WERI-Rb-1 (cell line): ENCODE data around the gene SLC28A3.

Experiments
- DNase-seq: peaks from one replicate; pipeline ENCODE4 v3.0.0-alpha.2; 2020
- H3K27ac ChIP-seq: fragments of 250-450 bp; sonication (Bioruptor Pico); 2 replicates; pipeline ENCODE4 v1.5.1; 2020; ENCODE audit warnings: mild to moderate bottlenecking, moderate library complexity
- H3K27me3 ChIP-seq: fragments of 250-450 bp; sonication (Bioruptor Pico); 2 replicates; pipeline ENCODE4 v1.5.1; 2021; ENCODE audit warnings: mild to moderate bottlenecking, low read depth, moderate library complexity; ENCODE audit not compliant: insufficient read depth, severe bottlenecking
- H3K36me3 ChIP-seq: fragments of 250-450 bp; sonication (Bioruptor Pico); 2 replicates; pipeline ENCODE4 v1.5.1; 2020; ENCODE audit warnings: mild to moderate bottlenecking, moderate library complexity
- H3K4me3 ChIP-seq: 2 replicates; pipeline ENCODE4 v1.5.1; 2011; ENCODE audit warnings: low read depth, mild to moderate bottlenecking, control low read depth, low read length
- H3K9me3 ChIP-seq: fragments of 250-450 bp; sonication (Bioruptor Pico); 2 replicates; pipeline ENCODE4 v1.5.1; 2021; ENCODE audit warnings: mild to moderate bottlenecking, moderate library complexity; ENCODE audit not compliant: severe bottlenecking
- TF ChIP-seq, protein P1 (sequence below): IDR thresholded peaks from 2 replicates; pipeline ENCODE4 v1.5.1; 2011; ENCODE audit warnings: low read depth, mild to moderate bottlenecking, control low read depth, inconsistent platforms, low read length

The SLC28A3 gene

DNA sequence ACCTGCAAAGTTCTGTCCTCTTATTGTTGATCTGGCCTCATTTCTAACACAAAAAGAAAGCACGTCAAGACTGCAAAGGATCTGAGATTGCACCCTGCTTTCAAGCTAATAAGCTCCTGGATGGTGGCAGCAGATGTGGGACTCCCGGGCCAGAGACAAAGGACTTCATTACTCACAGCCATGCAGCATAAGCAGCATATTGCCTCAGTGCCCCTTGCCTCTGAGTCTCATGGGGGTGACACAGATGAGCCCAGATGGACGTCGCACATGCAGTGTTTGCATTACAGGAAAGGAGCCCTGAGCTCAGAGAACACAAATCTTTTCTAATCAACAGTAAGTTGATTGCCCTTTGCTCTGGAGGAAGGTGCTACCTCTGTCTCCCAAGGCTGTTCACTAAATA lies 105.0 kb downstream of the SLC28A3 start:
- DNase-seq = peak; percentile 67
- H3K36me3 ChIP-seq = no peaks in the 10 kb centered on the region
- peak overlapping the region; percentile 76 for H3K27ac ChIP-seq
- no peaks in the 10 kb centered on the region for H3K27me3 ChIP-seq
- TF ChIP-seq, protein P1, sequence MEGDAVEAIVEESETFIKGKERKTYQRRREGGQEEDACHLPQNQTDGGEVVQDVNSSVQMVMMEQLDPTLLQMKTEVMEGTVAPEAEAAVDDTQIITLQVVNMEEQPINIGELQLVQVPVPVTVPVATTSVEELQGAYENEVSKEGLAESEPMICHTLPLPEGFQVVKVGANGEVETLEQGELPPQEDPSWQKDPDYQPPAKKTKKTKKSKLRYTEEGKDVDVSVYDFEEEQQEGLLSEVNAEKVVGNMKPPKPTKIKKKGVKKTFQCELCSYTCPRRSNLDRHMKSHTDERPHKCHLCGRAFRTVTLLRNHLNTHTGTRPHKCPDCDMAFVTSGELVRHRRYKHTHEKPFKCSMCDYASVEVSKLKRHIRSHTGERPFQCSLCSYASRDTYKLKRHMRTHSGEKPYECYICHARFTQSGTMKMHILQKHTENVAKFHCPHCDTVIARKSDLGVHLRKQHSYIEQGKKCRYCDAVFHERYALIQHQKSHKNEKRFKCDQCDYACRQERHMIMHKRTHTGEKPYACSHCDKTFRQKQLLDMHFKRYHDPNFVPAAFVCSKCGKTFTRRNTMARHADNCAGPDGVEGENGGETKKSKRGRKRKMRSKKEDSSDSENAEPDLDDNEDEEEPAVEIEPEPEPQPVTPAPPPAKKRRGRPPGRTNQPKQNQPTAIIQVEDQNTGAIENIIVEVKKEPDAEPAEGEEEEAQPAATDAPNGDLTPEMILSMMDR = no peak
- peak overlapping the region; percentile 24 for H3K4me3 ChIP-seq
- peaks cover 6% of the 10 kb centered on the region for H3K9me3 ChIP-seq

DNA sequence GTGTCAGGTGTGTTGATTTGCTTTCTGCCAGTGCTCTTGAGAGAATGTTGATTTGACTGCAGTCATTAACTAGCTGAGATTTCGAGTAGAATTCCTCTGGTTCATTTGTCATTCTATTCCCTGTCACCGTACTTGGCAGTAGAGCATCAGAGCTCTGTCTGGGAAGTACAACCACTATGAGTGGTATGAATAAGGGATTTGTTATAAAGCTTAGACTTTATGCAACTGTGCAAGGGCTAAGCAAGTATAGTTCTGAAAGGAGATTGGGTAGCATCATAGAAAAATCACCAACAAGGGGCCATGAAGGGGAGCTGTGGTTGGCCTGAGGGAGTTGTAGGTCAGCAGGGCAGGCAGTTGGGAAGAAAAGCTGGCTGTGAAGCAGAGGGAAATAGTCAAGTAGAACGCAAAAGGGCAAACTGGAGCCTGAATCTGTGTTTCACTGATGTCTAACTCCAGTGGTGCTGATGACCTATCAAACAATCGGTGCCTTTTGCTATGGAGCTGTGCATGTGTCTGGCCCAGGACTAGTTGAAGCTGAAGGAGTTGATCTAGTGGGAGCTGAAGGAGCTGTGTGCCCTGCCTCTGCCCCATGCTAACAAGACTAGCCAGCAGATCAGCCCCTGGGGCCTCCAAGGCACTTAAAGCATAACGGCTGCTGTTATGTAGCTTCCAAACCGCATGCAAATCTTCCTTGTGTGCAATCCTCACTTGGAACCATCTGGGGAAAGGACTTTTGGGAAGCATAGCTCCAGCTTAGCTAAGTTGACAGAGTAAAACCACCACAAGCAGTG lies 110.0 kb downstream of the SLC28A3 start:
- no peaks in the 10 kb centered on the region for H3K27me3 ChIP-seq
- no peaks in the 10 kb centered on the region for H3K9me3 ChIP-seq
- DNase-seq = peak; percentile 38
- H3K27ac ChIP-seq = no peak overlapping the region
- TF ChIP-seq, protein P1 = no peak
- no peaks in the 10 kb centered on the region for H3K36me3 ChIP-seq
- no peak overlapping the region for H3K4me3 ChIP-seq

DNA sequence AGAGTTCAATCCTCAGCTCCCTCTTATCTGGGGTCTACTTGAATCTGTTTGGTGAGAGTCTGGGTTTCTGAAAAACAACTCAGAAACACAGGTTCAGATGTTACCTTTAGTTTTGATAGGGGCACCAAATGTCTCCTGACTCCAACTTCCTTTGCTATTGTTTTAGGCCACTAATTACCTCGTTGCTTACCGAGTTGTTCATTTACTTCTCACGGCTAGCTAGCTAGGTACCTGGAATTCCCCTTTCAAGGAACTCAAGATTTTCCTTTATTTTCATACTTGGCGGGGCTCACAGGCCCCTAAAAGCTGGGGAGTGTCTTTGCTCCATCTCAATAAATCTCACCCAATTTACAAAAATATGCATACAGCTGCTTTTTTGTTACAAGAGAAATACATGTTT lies 111.4 kb downstream of the SLC28A3 start:
- no peaks in the 10 kb centered on the region for H3K27me3 ChIP-seq
- TF ChIP-seq, protein P1 = no peak
- no peak overlapping the region for H3K4me3 ChIP-seq
- no peak for DNase-seq
- H3K9me3 ChIP-seq = no peaks in the 10 kb centered on the region
- H3K36me3 ChIP-seq = no peaks in the 10 kb centered on the region
- H3K27ac ChIP-seq = no peak overlapping the region

DNA sequence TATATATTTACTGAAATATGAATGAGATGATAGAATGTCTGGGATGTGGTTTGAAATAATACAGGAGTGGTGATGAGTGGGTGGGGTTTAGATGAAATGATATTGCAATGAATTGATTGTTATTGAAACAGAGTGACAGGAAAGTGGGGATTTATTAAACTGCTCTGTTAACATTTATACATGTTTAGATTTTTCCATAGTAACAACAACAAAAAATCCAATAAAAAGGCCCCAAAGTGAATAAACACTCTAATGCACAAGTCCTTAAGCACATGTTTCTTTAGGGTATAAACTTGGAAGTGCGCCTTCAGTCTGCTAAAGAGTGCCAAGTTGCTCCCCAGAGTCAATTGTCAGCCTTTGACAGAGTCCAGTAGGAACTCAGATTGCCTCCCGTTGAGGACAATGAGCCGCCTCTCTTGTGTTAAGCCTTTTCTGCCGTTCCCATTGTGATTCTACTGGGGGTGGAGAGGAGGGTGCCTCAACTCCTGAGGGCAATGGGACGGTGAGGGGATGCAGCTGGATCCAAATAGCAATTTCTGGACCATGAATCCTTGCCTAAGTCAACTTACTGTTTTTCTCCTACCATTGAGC lies 112.3 kb downstream of the SLC28A3 start:
- no peak for DNase-seq
- TF ChIP-seq, protein P1 = no peak

DNA sequence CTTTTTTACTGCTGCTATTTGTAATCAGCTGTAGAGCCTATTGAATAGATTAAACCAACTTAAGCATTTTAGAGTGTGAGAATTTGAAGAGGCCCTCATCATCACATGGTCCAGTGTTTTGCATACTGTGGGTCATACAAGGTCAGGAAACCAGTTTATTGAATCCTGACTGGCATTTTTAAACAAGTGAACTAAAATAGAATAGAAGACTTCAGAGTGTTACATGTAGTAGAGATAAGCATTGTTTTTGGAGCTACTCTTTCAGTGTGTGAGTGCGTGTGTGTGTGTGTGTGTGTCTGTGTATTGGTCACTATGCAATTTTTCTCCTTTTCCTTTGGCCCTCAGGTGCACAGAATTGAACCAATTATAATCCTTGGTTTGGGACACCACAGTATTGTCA lies 114.4 kb downstream of the SLC28A3 start:
- DNase-seq = no peak
- H3K9me3 ChIP-seq = no peaks in the 10 kb centered on the region
- TF ChIP-seq, protein P1 = no peak
- no peaks in the 10 kb centered on the region for H3K27me3 ChIP-seq
- H3K4me3 ChIP-seq = no peak overlapping the region
- no peak overlapping the region for H3K27ac ChIP-seq
- H3K36me3 ChIP-seq = no peaks in the 10 kb centered on the region

More for the DNA sequence above, 112.3 kb downstream of the SLC28A3 start:
- Histone ChIP-seq H3K9me3 (no peaks in the 10 kb centered on the region), H3K4me3 (no peak overlapping the region), H3K27ac (no peak overlapping the region), H3K27me3 (no peaks in the 10 kb centered on the region), H3K36me3 (no peaks in the 10 kb centered on the region)
